GM12872 (cell line): ENCODE results near the gene SLC29A2.

ENCODE experiments used
- TF ChIP-seq, protein P1 (sequence below): IDR thresholded peaks from 3 replicates; pipeline ENCODE4 v1.5.1; 2011; ENCODE audit warnings: low read depth, mild to moderate bottlenecking, low read length, moderate library complexity; ENCODE audit not compliant: insufficient read depth

Gene SLC29A2

DNA sequence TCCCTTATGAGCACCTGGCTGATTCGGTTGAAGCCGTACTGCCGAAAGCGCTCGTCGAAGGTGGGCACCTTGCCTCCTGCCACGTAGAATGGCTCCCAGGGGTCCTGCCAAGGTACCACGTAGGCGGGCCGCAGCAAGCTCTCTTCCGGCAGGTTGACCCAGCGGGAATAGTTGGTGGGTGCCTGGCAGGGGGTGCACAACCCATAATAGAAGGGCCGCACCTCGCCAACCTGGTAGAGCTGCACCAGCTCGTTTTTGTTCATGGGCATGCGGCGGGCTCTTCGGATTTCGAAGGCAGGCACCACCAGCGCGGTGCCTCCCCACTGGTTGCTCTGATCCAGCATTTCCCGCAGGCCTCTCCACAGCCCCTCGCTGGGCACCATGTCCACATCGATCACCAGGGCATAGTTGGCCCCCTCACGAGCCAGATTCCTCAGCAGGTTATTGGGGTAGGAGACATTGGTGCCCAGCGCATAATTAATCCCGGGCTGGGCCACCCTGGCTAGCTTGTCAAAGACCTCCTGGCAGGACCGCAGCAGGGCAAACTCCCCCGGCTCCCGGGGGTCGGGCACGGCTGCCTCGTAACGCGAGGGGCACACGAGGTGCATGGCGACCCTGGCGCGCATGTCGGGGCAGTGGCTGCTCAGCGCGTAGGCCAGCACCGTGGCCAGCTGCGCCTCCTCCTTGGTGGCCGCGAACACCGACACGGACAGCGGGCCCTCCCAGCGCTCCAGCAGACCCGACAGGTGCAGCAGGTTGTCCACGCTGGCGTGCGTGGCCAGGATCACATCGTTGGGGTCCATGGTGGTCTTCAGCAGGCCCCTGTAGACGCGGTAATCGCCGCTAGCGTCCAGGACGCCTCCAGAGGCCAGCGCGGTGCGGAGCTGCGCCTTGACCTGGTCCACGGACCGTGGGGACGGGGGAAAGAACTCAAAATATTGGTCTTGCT, 24.8 kb downstream of the SLC29A2 start:
- TF ChIP-seq, protein P1, sequence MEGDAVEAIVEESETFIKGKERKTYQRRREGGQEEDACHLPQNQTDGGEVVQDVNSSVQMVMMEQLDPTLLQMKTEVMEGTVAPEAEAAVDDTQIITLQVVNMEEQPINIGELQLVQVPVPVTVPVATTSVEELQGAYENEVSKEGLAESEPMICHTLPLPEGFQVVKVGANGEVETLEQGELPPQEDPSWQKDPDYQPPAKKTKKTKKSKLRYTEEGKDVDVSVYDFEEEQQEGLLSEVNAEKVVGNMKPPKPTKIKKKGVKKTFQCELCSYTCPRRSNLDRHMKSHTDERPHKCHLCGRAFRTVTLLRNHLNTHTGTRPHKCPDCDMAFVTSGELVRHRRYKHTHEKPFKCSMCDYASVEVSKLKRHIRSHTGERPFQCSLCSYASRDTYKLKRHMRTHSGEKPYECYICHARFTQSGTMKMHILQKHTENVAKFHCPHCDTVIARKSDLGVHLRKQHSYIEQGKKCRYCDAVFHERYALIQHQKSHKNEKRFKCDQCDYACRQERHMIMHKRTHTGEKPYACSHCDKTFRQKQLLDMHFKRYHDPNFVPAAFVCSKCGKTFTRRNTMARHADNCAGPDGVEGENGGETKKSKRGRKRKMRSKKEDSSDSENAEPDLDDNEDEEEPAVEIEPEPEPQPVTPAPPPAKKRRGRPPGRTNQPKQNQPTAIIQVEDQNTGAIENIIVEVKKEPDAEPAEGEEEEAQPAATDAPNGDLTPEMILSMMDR: no peak

DNA sequence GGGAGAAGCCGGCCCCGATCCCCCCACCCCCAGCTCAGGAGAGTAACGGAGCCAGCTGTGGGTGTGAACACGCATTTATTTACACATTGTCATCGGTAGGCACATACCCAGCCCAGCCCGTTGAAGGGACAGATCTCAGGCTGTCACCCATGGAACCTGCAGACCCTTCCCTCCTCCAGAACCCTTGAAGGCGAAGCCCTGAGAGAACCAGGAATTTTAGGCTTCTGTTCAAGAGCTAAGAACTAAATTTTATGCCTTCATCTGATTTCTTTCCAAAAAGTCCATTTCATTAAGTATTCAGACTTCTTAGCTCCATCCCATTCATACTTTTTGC, 26.3 kb downstream of the SLC29A2 start:
- TF ChIP-seq, protein P1: no peak

DNA sequence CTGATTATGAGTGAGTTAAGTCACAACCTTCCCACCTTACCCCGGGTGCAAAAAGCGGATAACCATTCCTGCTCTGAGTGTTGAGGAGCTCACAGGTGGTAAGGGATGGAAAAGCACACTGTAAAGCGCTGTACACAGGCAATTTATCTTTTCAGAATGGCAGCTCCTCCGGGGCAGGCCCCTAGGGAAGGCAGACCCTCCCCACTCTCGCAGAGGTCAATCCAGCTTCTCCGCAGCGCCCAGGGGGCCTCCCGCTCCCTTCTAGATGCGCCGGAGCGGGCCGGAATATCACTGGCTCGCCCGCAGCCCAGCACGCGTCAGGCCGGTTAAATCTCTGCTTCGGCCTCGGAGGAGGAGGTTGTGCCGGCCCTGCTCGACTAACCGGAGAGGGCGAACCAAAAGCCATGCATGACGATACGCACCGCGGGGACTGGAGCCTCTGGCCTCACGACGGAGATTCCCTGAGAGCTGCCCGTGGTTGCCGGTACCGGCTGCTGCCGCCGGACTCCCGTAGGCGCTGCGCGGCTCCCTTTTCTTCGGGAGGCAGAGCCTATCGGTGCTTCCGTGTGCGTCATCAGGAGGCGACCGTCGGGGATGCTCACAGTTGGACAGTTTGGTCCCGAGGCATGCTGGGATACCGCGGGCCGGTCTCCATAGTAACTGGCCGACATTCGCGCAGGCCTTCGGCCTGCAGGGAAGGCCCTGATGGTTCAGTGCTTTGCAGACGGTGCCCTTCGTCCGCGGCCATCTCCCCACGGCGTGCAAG, 26.8 kb downstream of the SLC29A2 start, which contains the start of gene BRMS1:
Gene BRMS1 (minus strand): TSS at position 555 of the 766 bp plus-strand sequence. CDS start 2,870 bp downstream, outside the sequence.
- TF ChIP-seq, protein P1: no peak

DNA sequence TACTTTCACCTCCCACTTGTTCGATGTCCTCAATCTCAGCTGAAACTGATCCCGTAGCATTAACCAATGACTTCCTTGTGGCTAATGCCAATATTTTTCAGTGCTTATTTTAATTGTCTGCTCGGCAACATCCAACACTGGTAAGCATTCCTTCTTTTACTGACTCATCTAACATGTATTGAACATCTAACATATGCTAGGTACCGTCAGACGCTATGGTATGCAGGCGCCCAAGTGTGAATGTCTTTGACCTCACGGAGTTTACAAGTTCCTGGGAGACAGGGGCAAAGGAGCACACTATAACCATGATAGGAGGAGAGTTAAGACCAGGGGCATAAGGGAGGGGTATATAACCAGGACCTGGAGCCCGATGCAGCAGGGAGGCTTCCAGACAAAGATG, 28.4 kb downstream of the SLC29A2 start:
- TF ChIP-seq, protein P1: no peak

DNA sequence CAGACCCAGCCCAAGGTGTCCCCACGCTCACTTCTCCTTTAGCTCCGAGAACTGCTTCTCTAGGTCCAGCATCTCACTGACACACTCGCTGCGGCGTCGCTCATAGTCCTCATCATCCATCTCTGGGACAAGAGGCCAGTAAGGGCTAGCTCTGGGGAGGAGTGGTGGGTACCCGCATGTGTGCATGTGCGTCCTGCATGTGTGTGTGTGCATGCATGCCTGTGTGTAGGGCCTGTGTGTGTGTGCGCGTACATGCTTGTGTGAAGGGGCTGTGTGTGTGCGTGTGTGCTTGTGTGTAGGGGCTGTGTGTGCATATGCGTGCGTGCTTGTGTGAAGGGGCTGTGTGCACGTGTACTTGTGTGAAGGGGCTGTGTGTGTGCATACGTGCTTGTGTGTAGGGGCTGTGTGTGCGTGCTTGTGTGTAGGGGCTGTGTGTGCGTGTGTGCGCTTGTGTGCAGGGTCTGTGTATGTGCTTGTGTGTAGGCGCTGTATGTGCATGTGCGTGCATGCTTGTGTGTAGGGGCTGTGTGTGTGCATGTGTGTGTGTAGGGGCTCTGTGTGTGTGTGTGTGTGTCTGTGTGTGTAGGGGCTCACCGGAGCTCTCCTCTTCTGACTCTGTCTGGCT, 29.9 kb downstream of the SLC29A2 start:
- TF ChIP-seq, protein P1: no peak

DNA sequence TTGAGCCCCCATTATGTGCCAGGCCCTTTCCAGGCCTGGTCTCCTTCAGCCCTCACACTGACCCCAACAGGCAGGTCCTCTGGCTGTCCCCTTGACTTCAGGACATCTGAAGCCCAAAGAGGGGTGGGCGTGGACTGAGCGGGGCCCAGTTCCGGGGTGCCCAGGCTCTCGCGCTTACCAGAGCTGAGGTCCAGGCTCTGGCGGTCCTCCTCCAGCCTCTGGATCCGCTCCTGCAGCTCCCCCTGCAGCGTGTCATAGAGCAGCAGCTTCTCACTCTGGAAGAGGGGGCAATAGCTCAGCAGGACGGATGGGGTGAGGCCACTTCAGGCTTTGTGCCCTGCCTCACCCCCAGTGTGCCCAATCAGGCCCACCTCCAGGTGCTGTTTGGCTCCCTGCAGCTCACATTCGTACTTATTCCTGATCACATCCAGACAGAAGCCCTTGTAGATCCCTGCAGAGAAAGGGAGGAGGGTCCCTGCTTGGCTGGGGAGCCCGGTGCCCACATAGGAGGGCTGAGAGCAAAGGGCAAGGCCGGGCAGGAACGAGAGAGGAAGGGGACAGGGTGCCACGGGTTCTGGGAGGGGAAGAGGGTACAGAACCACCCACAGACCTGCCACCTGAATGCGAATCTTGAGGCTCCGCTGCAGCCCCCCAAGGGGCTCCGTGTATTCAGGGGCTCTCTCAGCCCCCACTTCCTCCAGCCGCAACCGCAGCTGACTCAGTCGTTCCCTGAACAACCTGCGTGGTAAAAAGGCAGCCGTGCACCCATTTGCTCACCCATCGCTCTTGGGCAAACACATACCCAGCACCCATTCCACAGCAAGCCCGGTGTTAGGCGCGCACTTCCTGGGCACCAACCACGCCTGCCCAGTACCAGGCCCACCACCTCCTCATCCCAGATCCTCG, 30.7 kb downstream of the SLC29A2 start:
- TF ChIP-seq, protein P1: no peak
